Coronary artery (tissue), 2 donors: ENCODE results near the gene DSP.

ENCODE experiments used
- DNase-seq: peaks from one replicate; pipeline ENCODE4 v3.0.0-alpha.2; 2017; ENCODE audit warnings: low spot score
- H3K27ac ChIP-seq, 2 donors: fragments of 200-600 bp; sonication (generic); one replicate each; pipeline ENCODE4 v1.5.1; 2016 to 2019
- H3K4me3 ChIP-seq: fragments of 200-600 bp; sonication (generic); 2 replicates; pipeline ENCODE4 v1.5.1; 2016; ENCODE audit warnings: mild to moderate bottlenecking, moderate library complexity
- CTCF ChIP-seq: fragments of 200-600 bp; sonication (generic); IDR thresholded peaks from one replicate; pipeline ENCODE4 v1.5.1; 2019; ENCODE audit warnings: antibody characterized with exemption

Gene DSP

GRCh38 chr6:7532821-7533220 is 8.7 kb upstream of the DSP start:
- Histone ChIP-seq H3K27ac (no peak overlapping the region), H3K4me3 (no peak overlapping the region)
- no peak for DNase-seq
- TF ChIP-seq CTCF: no peak

DNA sequence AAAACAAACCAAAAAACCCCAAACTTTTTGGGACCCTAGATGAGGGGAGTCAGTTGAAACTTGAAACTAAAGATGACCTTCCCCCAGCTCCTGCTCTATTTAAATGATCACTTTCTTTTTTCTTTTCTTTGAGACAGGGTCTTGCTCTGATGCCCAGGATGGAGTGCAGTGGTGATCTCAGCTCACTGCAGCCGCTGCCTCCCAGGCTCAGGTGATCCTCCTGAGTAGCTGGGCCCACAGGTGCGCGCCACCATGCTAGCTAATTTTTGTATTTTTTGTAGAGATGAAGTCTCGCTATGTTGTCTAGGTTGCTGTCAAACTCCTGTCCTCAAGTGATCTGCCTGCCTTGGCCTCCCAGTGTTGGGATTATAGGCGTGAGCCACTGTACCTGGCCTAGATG is 7.3 kb upstream of the DSP start:
- no peak for DNase-seq
- no peak for TF ChIP-seq CTCF
- Histone ChIP-seq H3K4me3 (no peak overlapping the region), H3K27ac (no peak overlapping the region)

- Histone ChIP-seq H3K27ac (no peak overlapping the region), H3K4me3 (no peak overlapping the region)
- DNase-seq: no peak
- no peak for TF ChIP-seq CTCF
These were observed 6.0 kb upstream of the DSP start for GRCh38 chr6:7535498-7535897.

DNA sequence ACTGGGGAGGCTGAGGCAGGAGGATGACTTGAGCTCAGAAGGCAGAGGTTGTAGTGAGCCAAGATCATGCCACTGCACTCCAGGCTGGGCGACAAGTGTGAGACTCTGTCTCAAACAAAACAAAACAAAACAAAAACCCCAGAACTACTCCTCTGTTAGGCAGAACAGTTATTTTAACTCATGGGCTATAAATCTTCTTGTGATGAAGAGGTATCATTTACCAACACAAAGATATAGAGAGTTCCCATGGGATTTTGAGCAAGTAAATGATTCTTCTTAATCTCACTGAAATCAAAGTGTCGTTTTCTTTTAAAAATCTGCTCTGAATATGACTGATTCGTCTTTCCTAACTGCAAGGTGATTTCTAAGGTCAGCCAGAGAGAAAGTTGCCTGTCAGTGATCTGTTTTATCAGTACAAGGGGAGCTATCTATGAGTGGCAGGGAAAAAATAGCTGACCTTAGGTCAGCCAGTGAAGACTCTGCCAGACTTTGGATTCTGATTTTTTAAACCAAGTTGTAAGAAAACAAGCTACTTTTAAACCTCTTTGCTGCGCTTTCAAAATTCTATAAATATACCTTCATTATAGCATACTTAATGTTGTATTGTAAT is 3.8 kb upstream of the DSP start:
- DNase-seq: no peak

DNA sequence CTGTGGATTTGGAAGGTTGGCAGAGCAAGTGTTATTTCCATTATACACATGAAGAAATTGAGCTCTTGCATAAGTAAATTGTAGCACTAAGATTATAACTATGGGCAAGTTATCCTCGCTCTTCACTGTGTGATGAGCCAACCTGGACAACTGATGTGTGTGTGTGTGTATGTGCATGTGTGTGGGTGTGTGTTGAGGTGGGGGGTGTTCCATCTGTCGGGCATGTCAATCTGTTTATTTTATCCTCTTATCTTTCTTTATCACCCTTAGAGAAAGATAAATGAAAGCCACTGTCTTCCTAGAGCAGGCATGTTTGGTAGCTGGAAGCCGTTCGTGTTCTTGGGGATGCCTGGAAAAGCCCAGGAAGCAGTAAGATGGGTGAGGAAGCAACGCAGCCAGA is 3.0 kb upstream of the DSP start:
- no peak for TF ChIP-seq CTCF
- no peak for DNase-seq
- no peak overlapping the region for H3K27ac ChIP-seq
- no peak overlapping the region for H3K4me3 ChIP-seq

More for the DNA sequence above, 3.8 kb upstream of the DSP start:
- Histone ChIP-seq H3K4me3 (no peak overlapping the region), H3K27ac (no peak overlapping the region)
- TF ChIP-seq CTCF: no peak

DNA sequence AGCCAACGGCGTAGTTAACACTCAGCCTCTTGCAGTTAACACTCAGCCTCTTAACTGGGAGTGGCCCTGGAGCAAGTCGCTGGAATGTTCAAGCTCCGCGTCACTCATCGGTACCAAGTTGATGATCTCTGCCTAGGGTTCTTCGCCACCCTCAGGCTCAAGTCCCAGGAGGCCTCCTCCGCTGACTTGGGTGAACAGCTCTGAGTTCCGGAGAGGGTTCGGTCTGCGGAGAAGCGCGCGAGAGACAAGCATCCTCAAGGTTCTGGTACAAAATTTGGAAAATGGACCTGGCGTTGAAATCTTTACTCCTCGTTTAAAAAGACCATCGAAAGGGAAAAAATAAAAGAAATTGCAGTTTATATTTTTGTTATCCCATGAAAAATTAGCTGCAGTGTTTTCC is 876 bp upstream of the DSP start:
- no peak overlapping the region for H3K27ac ChIP-seq
- no peak for DNase-seq
- H3K4me3 ChIP-seq: peak overlapping the region; percentile 77
- TF ChIP-seq CTCF: no peak

GRCh38 chr6:7542065-7542873 is 798 bp downstream of the DSP start:
- Histone ChIP-seq H3K4me3 (peak overlapping the region; percentile 77), H3K27ac (peak overlapping the region in 1 of 2 donors; percentile 8)
- no peak for DNase-seq
- TF ChIP-seq CTCF: no peak
